Mucosa of descending colon (tissue), 3 donors: ENCODE measurements around the gene PBX4. TPM values are rescaled to one million over a fixed set of nuclear protein-coding genes. Genes with fewer than 3 reads are reported as not detected.
A peak's percentile ranks its signal among the peaks of the same experiment; 100 is the strongest.

Experiments
- ATAC-seq: fragments of 200-7000 bp; cut with Tn5 transposase; one replicate; pipeline ENCODE4 v1.9.1; 2020; ENCODE audit warnings: mild to moderate bottlenecking, moderate library complexity
- DNase-seq, 3 donors: peaks; one replicate each; pipeline ENCODE4 v3.0.0-alpha.2; 2020
- H3K36me3 ChIP-seq: fragments of 200-600 bp; one replicate; pipeline ENCODE4 v1.8.0; 2021; ENCODE audit warnings: low read depth, mild to moderate bottlenecking
- H3K4me1 ChIP-seq: fragments of 200-600 bp; one replicate; pipeline ENCODE4 v1.8.0; 2021; ENCODE audit warnings: low read depth, mild to moderate bottlenecking
- H3K4me3 ChIP-seq: fragments of 200-600 bp; one replicate; pipeline ENCODE4 v1.8.0; 2021; ENCODE audit warnings: mild to moderate bottlenecking
- H3K9me3 ChIP-seq: fragments of 200-600 bp; one replicate; pipeline ENCODE4 v1.8.0; 2021; ENCODE audit warnings: mild to moderate bottlenecking
- CTCF ChIP-seq: fragments of 200-600 bp; IDR thresholded peaks from one replicate; pipeline ENCODE4 v1.8.0; 2022; ENCODE audit warnings: antibody characterized with exemption, mild to moderate bottlenecking
- intact Hi-C, 2 donors: fragments of 100-400 bp; cut with DNase I in 1 of 2; cut with micrococcal nuclease in 1 of 2; formaldehyde crosslinking; loops; one replicate each; pipeline versions ENCODE4 v1.11.0 to v1.11.1; 2022; cut with DNase I, micrococcal nuclease
- total RNA-seq, 3 donors: library from RNA; stranded (reverse); fragmentation: NEBNext Ultra II Directional in 2 of 3; extraction: Animal tissue kit (Norgen Biotek cat#: 25700) in 2 of 3; gene quantifications; one replicate each; pipeline versions ENCODE4 v1.2.1 to v1.2.4, GENCODE V29; 2021 to 2023
- donor health status: DM: no; HTN: no; CAD: no; lungs with moderate emphysema.
- donor health status: DM: no; HTN: no; CAD: no.
- donor health status: DM: no; HTN: yes; CAD: no.

Gene PBX4
- total RNA-seq, 3 donors from 2014 or later: 2.8 to 6.2 (median 4.6) TPM

GRCh38 chr19:19559931-19560330 is 58.6 kb downstream of the PBX4 start:
- no peak overlapping the region for H3K4me3 ChIP-seq
- no peak for TF ChIP-seq CTCF
- DNase-seq (no peak), ATAC-seq (no peak)
- no peaks in the 10 kb centered on the region for H3K9me3 ChIP-seq
- intact Hi-C loops: no loop called here
- H3K36me3 ChIP-seq: no peaks in the 10 kb centered on the region
- no peaks in the 10 kb centered on the region for H3K4me1 ChIP-seq

- no peak for TF ChIP-seq CTCF
- Histone ChIP-seq H3K36me3 (no peaks in the 10 kb centered on the region), H3K4me3 (no peak overlapping the region), H3K9me3 (no peaks in the 10 kb centered on the region), H3K4me1 (no peaks in the 10 kb centered on the region)
- intact Hi-C loops: no loop called here
- DNase-seq (no peak), ATAC-seq (no peak)
Measured at GRCh38 chr19:19558636-19559035, 59.9 kb downstream of the PBX4 start.

DNA sequence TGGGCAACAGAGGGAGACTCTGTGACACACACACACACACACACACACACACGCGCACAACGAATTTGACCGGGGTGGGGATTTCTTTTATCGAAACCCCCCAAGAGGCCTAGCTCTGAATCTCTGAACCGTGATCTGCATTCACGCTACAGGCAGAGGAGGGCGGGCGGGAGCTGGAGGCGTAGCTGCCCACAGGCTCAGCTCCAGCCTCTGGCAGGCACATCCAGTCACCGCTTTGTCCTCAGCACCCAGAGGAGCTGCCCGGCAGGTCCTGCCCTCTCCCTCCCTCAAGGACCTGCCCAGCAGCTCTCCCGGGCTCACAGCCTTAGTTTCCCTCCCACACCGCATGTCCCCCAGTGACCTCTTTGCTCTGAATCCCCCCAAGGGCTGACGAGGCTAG is 60.4 kb downstream of the PBX4 start:
- no peak for DNase-seq
- no peaks in the 10 kb centered on the region for H3K4me1 ChIP-seq
- intact Hi-C loops: no loop called here
- no peak overlapping the region for H3K4me3 ChIP-seq
- no peaks in the 10 kb centered on the region for H3K9me3 ChIP-seq
- no peak for TF ChIP-seq CTCF
- H3K36me3 ChIP-seq: no peaks in the 10 kb centered on the region
- ATAC-seq: no peak

- H3K9me3 ChIP-seq: no peaks in the 10 kb centered on the region
- ATAC-seq: peak; percentile 78
- peak in 2 of 3 donors; percentile 61 to 66 for DNase-seq
- no peaks in the 10 kb centered on the region for H3K36me3 ChIP-seq
- intact Hi-C loops: no loop called here
- TF ChIP-seq CTCF: peak; percentile 53
- no peak overlapping the region for H3K4me3 ChIP-seq
- no peaks in the 10 kb centered on the region for H3K4me1 ChIP-seq
Measured at GRCh38 chr19:19554074-19555023, 64.1 kb downstream of the PBX4 start.

- no peak overlapping the region for H3K4me3 ChIP-seq
- no peak for ATAC-seq
- DNase-seq: no peak
- H3K36me3 ChIP-seq: no peaks in the 10 kb centered on the region
- no peak for TF ChIP-seq CTCF
- H3K4me1 ChIP-seq: no peaks in the 10 kb centered on the region
- no peaks in the 10 kb centered on the region for H3K9me3 ChIP-seq
- intact Hi-C loops: no loop called here
Measured at GRCh38 chr19:19553670-19554069, 64.8 kb downstream of the PBX4 start.
